Gastroesophageal sphincter (tissue), 3 donors: ENCODE data around the gene ANKS1A.

ENCODE experiments used
- CTCF ChIP-seq, 4 experiments: fragments of 200-600 bp in 2 of 4; fragments of 450-650 bp in 2 of 4; sonication (generic) in 1 of 4; IDR thresholded peaks; one replicate each; pipeline ENCODE4 v1.5.1; 2017 to 2019; ENCODE audit warnings: antibody characterized with exemption in 4 of 4, mild to moderate bottlenecking in 2 of 4, moderate library complexity in 2 of 4
- EP300 ChIP-seq: sonication (generic); formaldehyde crosslinking; IDR thresholded peaks from one replicate; pipeline ENCODE4 v1.6.1; 2017; ENCODE audit warnings: antibody characterized with exemption, mild to moderate bottlenecking
- POLR2A ChIP-seq, 2 donors: fragments of 450-650 bp; IDR thresholded peaks; one replicate each; pipeline ENCODE4 v1.6.1; 2017; ENCODE audit warnings: antibody characterized with exemption in 2 of 2, mild to moderate bottlenecking in 2 of 2, moderate library complexity in 1 of 2
- POLR2AphosphoS5 ChIP-seq: sonication (generic); formaldehyde crosslinking; IDR thresholded peaks from one replicate; pipeline ENCODE4 v1.6.1; 2017; ENCODE audit warnings: antibody characterized with exemption

GRCh38 chr6:34858681-34859080, 30.4 kb upstream of the ANKS1A start:
- no peak for TF ChIP-seq CTCF (IDR thresholded peaks at IDR 0.05)
- TF ChIP-seq EP300, result no peak
- no peak for TF ChIP-seq POLR2AphosphoS5
- TF ChIP-seq POLR2A (IDR thresholded peaks at IDR 0.05), result no peak
